GM19238 (cell line): ENCODE measurements around the gene TCF7L1.
"Not testable (repeated sequence)": the region's sequence is repeated elsewhere in the genome, so short reads cannot be mapped to it uniquely, and the experiment has no call there.

Source experiments
- DNase-seq: peaks from one replicate; pipeline ENCODE4 v3.0.0; 2011; ENCODE audit warnings: low spot score; ENCODE audit not compliant: insufficient read length

The TCF7L1 gene

DNA sequence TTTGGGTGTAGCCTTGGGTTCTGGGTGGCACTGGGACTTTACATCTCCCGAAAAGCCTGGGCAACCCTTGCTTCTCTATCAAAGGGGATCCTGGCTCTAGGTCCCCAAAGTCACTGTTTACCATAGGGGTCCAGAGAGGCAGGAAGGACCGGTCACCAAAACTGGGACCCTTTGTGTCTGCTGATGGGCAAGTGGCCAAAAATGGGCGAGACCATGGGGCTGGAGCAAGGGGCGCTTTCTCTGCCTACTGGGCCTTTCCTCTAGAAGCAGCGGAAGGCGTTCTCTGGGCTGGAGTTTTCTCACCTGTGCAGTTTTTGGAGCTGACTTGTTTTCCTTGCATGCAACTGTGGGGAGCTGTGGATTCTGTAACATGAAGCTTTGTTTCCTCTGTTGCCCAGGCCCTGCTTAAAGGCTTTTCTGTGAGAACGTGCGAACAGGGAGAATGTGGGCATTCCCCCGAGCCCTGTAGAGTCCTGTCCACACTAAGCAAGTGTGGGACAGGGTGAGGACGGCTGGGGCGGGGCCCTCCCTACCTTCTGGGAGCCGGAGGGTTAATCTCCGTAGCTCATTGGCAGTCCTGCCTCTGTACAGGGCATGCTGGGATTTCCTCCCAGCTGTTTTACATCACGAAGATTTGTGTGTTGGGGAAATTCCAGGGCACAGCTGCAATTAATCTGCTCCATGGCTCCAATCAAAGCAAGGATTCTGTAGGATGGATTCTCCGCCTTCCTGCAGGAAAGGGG, 144.4 kb downstream of the TCF7L1 start:
- no peak for DNase-seq

DNA sequence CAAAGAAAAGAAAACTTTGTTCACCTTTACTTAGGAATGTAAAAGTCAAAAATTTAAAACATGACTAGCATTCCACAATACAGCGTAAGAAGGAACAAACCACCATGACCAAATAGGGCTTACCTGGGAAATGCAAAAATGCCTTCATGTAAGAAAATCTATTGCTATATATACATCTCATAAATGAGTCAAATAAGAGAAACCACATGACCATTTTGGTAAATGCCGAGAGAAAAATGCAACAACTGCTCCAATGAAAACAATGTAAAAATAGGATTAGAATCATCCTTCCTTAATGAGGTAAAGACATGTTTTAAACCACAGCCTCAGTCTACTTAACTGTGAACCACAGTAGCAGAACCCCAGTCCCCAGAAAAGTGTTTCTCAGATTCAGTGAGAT, 145.2 kb downstream of the TCF7L1 start:
- DNase-seq, result no peak

DNA sequence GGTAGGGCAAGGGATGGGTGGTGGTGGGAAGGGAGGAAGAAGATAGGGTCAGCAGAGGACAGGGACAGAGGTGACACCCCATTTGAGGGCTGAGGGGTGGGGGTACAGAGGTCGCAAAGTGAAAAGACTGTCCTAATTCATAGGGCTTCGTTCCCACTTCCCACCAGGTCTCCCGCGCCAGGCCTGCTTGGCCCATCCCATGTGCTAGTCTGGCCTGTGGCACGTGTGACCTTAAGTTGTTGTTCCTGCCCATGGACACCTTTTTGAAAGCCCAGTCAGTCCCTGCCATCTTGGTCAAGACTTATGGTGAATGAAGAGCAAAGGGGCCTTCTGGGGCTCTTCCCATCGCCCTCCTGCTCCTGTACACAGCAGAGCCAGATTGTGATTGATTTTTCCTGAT, 148.4 kb downstream of the TCF7L1 start:
- no peak for DNase-seq

DNA sequence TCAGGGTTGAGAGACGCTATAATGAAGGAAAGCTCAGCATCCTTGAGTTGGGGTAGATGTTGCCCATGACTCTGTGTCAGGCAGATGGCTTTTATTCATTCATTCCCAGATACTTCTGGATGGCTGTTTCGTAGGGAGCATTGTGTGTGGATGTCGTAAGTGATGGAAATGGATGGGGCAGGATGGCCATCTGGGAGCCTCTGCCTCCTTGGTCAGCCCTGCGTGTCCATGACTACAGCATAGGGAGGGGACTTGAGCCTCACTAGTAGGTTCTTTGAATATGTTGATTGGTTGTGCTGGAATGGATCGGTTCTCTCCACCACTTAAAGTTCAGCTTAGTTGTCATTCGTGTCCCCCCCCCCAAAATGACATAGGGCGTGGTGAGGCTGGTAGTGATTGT, 149.7 kb downstream of the TCF7L1 start:
- no peak for DNase-seq

DNA sequence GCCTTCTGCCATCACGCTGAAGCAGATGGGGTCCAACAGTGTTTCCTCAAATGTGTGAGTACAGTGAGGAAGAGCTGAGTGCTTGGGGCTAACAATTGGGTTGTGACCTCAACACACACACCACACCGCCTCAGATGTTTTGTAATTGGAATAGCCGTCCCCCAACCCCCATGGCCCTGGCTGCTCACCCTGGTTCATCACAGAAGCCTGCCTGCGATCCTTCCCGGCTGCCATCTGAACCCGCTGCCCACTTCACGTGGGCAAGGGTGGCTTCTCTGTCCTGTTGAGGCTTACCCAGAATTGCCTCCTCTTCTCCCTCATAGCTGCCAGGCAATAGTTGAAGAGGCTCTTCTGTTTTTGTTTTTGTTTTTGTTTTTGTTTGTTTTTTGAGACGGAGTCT, 150.4 kb downstream of the TCF7L1 start:
- no peak for DNase-seq

DNA sequence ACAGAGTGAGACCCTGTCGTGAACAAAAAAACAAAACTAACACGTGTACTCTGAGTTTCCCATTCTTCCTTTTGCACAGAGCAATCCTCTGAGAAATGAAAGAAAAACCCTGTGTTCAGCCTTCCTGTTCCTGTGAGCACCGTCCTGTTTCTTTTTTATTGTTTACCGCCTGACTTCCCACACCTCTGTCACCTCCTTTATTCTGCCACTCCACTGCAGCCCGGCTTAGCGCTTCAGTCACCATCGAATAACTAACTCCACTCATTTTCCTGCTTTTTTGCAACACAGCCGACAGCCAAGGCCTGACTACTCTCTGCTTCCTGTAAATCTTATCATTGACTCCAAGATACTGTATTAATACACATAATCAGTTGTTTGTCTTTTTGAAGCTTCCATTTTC, 153.7 kb downstream of the TCF7L1 start:
- DNase-seq, result no peak

DNA sequence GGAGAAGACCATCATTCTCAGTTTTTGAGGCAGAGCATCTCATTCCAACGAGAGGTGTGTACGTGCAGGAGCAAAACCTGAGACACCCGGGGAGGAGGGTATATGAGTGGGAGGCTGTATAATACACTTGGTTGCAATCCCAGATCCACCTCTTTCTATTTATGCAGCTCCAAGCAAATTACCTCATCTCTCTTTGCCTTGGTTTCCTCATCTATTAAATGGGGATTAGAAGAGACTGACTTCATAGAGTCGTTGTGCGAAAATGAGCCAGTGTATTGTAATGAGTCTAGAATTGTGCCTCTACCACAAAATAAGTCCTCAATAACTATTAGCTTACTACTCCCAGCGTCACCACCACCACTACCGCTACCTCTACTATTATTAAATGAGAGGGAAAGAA, 154.5 kb downstream of the TCF7L1 start:
- no peak for DNase-seq

DNA sequence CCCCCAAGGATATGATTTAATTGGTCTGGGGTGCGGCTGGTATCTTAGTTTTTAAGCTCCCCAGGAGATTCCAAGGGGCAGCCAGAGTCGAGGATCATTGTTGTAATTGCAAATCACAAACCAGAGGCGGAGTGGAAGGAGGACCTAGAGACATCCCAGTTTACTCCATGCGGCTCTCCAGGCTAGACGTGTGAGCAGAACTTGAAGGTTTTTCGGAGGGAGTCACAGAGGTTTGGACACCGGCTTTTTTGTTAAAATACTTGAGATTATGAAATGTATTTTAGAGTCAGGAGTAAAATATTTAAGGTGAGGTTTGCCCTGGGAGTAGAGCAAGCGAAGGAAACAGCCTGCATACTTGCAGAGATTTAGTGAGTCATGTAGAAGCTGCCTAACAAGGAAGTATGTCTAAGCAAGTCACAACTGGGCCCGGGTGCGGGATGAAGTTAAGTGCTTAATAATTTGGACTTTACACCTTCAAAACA, 155.1 kb downstream of the TCF7L1 start:
- DNase-seq, result no peak

DNA sequence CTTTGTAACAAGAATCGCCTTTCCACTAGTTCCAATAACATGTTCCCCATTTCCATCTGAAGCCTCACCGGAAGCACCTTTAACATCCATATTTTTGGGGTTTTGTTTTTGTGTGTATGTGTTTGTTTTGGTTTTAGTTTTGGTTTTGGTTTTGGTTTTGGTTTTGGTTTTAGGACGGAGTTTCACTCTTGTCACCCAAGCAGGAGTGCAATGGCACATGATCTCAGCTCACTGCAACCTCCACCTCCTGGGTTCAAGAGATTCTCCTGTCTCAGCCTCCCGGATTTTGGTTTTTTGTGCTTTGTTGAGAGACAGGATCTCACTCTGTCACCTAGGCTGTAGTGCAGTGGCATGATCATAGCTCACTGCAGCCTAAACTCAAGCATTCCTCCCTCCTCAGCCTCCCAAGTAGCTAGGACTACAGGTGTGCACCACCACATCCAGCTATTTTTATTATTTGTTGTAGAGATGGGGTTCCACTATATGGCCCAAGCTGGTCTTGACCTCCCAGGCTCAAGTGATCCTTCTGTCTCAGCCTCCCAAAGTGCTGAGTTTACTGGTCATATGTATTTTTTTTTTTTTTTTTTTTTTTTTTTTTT, 158.3 kb downstream of the TCF7L1 start:
- no peak for DNase-seq

DNA sequence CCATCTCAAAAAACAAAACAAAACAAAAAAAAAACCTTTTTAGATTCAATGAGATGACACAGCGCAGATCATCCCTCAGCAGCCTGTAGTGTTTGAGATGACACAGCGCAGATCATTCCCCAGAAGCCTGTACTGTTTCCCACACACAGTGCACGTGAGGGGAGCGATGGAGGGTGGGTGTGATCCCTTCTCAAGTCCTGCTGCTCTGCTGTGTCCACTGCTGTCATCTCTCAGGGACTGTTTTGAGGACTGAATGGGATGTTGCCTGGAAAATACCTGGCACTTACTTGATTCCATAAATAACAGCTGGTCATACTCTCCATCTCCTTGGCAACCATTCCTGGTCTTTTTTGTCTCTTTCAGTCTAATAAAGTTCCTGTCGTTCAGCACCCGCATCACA, 168.9 kb downstream of the TCF7L1 start:
- DNase-seq, result no peak

DNA sequence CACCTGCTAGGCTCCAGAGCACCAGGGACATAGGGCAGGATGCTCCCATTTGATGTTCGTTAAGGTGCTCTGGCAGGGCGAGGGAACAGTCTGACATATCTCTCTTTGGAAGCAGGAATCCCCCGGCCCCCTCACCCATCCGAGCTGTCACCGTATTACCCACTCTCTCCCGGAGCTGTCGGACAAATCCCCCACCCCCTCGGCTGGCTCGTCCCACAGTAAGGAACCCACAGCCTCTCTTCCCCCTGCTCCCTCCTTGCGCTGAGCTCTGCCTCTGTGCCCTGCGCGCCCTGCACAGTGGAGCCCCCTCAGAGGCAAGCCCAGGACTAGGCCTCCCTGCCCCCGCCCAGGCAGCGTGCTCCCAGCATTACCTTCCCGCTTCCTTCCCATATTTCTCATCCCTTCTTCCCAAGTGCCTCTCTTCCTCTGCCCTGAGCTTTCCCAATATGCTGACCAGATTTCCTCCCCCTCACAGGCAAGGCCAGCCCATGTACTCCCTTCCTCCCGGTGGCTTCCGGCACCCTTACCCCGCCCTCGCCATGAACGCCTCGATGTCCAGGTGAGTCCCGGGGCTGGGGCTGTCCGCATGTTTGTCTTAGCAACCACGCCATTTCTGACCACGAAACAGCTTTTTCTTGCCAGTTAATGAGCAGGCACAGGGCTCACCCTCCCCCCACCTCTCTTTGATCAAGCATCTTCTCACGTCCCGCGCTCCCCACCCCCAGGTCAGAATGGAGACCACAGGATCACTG, 170.8 kb downstream of the TCF7L1 start:
- no peak for DNase-seq

DNA sequence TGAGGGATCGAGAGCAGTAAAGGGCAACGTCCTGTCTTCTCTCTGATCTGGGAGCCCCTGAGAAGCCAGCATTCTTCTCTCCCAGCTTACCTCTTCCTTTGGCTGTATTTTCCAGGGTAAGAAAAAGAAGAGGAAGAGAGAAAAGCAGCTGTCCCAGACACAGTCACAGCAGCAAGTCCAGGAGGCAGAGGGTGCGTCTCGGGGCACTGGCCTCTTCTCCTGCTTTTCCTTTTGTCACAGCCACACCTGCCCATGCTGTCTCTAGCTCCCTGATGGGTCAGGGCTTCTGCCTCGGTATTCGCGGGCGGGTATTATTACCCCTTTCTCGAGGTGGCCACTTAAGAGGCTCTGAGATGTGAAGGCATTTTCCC, 174.3 kb downstream of the TCF7L1 start:
- no peak for DNase-seq

DNA sequence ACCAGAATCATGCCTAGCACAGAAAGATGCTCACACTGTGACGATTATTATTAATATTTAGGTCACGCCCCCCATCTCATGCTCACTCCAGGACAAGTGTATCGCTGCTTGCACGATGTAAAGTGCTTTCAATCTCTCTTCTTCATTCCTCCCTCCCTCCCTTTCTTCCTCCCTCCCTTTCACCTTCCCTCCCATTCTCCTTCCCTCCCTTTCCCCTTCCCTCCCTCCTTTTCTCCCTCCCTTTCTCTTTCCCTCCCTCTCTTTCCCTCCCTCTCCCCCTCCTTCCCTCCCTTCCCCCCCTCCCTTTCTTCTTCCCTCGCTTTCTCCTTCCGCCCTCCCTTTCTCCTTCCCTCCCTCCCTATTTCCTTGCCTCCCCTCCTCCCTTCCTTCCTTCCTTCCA, 175.0 kb downstream of the TCF7L1 start:
- DNase-seq, result no peak

DNA sequence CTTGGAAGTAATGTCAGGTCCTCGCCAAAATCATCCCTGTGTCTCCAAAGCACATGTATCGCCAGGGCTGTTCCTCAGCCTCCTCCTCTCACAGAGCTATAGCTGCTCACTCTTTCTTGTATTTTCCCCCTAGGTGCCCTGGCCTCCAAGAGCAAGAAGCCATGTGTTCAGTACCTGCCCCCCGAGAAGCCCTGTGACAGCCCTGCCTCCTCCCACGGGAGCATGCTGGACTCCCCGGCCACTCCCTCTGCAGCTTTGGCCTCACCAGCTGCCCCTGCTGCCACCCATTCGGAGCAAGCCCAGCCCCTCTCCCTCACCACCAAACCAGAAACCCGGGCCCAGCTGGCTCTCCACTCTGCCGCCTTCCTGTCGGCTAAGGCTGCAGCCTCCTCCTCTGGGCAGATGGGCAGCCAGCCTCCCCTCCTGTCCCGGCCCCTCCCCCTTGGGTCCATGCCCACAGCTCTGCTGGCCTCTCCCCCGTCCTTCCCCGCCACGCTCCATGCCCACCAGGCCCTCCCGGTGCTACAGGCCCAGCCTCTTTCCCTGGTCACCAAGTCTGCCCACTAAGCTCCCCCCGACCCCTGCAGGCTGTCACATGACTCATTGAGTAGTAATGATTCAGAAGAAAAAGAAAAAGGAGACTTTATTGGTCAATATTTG, 175.8 kb downstream of the TCF7L1 start:
- no peak for DNase-seq

DNA sequence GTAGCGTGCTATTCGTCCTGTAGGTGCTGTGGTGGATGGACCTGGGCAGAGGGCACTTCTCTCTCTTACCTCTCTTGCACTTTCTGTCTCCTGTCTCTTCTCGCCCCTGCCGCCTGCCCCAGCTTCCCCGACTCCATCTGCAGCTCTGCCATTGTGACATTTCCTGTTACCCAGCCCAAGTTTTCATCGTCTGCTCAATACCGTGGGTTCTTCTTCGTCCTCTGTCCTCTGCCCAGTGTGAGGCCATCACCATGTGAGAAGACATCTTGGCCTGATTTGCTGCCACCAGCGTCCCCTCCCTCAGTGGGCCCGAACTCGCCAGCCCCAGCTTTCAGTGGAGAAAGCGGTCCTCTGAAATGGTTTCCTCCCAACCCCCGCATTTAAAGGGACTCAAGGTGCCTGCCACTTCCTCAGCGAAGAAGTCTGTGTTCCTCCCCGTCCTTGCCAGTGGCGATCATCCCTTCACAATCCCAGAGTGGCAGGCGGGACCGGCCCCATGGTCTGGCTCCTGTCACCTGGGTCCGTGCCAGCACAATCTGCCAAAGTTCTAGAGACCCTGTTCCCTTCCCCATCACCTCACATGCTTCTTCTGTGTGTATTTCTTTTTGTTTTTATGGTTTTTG, 176.6 kb downstream of the TCF7L1 start:
- no peak for DNase-seq

DNA sequence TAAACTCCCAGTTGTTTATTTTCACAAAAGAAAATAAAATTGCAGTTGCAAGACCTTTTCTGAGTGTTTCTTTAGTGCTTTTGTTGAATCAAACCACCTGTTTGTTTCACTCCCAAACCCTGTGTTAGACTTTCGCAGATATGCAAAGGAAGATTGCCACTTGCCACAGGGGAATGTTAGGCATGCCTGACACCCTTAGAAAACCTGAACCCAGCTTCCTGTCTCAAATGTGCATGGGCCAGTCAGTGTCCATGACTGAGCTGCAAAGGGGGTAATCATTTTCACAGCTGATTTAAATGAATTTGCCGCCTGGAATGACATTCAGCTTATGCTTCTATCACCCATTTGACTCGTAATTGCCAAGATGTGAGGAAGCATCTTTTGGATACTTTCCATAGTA, 177.1 kb downstream of the TCF7L1 start:
- DNase-seq, result no peak

DNA sequence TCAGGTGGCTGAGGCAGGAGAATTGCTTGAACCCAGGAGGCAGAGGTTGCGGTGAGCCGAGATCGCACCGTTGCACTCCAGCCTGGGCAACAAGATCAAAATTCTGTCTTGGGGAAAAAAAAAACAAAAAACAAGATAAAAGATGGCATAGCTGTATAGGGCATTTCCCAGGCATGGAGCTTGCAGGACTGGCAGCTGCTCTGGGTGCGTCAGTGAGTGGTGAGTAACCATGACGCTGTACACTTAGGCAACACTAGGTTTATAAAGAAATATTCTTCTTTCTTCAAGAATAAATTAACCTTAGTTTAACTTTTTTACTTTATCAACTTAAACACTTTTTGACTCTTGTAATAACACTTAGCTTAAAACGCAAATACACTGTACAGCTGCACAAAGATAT, 179.2 kb downstream of the TCF7L1 start:
- DNase-seq, result no peak

DNA sequence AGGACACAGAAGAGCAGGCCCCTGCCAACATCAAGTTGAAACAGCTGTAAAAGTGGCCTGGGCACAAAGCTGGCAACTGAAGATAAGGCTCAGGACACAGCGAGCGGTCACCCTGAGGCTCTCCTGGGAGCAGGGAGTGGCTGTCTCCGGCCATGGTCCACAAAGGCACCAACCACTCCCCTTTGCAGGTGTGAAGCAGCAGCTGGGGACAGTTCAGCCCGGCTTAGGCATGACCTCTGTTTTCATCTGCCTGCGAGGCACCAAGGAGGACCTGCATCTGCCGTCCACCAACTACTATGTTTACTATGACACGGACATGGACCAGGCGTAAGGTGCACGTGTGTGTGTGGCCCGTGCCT, 181.7 kb downstream of the TCF7L1 start:
- DNase-seq, result no peak

DNA sequence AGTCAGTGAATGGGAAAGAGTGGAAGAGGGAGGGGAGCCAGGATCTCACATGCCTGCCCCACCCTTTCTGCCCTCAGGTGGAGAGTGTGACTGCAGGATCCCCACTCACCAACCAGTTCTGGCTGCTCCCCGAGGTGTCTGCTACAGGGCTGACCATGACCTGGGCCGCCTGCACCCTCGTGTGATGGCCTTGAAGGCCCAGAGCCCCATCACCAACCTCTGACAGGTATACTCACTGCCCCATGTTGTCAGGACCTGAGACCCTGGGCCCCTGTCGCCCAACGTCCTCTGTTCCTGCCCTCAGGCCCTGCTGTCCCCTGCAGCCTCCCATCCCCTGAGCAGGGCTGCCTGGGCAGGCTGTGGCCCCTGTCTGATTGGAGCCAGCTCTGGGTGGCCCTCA, 182.7 kb downstream of the TCF7L1 start:
- not testable (repeated sequence) for DNase-seq

DNA sequence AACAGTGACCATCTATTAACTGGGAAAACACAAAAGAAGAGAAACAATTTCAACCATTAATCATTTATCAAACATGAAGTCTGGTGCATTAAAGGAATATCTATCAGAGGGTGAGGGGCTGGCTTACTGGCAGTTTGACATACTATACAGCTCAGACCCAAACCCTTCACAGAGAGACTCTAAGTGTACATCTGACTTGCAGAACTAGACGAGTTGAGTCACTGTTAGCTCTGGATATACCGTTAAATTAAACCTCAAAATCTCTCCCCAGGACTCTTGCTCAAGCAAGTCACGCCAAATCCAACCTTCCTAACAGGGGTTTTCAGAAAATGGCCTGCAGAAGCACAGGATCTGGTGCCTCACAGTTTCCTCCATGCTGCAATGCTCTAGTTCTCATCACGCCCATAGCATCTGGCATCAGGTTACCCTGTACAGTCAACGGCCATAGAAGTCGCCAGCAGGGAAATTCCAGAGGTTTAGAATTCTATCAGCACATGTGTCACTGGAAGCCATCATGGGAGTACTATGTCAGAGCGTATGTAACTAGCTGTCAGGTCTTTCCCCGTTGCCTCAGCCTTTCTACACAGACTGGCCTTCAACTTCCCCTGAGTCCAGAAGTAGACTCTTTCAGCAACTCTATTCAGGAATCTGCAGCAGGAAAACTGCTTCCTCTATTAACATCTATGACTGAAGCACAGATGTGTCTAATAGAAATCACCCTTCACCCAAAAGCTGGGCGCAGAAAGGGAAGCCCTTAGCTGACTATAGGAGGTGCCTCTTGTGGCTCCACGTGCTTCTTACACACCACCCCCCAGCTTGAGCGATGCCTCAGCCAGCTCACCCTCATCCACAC, 185.3 kb downstream of the TCF7L1 start:
- no peak for DNase-seq

DNA sequence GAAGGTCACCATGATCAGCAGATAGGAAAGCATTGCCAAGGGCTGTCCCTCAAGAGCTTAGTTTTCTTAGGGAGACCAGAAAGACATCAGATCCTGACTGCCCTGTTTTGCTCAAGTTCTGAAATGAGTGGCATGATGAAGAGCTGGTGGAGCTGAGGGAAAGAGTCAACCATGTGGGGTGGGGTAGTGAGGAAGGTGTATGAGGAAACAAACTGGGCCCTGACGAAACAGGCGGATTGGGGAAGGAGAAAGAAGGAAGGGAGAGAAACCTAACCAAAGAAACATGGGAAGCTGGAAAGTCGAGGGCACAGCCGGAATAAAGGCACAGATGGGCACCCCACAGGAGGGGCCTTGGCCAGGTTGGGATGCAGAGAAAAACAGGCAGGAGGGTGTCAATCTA, 186.6 kb downstream of the TCF7L1 start:
- DNase-seq, result no peak
